Measurements from ENCODE around the gene ZNF689.
A peak's percentile ranks its signal among the peaks of the same experiment; 100 is the strongest.
"Not testable (repeated sequence)": the region's sequence is repeated elsewhere in the genome, so short reads cannot be mapped to it uniquely, and the experiment has no call there.

The ZNF689 gene

GRCh38 chr16:30609926-30610839 is at the start of gene ZNF689:
ZNF689 (minus strand) TSS chr16:30610389; CDS start chr16:30610041, 348 bp downstream.
- peak; percentile 97 for DNase-seq (ENCODE audit: low read depth, low spot score)

- DNase-seq (ENCODE audit: low read depth, low spot score) = peak; percentile 96
Observed at GRCh38 chr16:30658731-30659506, 48.7 kb upstream of the ZNF689 start.

DNA sequence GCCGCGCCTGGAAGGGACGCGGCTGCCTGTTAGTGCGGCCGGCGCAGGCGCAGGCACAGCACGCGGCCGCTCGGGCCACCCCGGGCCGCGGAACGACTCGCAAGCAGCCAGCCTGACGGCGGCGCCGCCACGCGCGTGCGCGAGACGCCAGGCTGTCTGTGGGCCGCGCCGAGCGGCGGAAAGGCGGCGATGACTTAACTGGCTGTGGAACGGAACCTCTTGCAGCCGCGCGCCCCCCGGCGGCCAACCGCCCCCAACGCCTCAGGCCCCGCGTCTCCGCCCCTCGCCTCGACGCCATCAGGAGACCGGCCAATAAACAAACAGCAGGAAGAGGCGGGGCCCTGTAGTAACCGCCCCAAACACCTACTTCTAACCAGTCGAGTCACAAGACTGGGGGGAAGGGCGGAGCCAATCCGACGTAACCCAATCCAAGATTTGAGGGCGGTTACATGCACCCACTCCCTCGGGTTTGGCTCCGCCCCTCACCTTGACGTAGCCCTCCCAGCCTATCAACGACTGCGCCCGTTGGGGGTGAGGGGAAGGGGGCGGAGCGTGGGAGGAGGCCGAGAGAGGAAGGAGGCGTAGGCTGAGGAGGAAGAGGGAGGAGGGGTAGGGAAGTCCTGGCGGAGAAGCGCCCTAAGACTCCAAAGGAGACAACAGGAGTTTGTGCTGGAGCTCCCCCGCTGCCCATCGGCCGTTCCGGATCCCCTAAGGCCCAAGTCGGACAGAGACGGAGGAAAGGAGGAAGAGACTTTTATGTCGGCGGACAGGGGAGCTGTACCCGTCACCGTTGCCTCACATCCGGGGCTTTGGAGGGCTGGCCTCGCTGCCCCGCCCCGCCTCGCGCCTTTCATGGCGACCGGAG is 47.9 kb upstream of the ZNF689 start, which contains the start of gene FBRS:
Gene FBRS (plus strand): TSS at position 566 of the 865 bp plus-strand sequence. CDS start 1,088 bp downstream, outside the sequence.
- peak; percentile 99 for DNase-seq (ENCODE audit: low read depth, low spot score)

DNA sequence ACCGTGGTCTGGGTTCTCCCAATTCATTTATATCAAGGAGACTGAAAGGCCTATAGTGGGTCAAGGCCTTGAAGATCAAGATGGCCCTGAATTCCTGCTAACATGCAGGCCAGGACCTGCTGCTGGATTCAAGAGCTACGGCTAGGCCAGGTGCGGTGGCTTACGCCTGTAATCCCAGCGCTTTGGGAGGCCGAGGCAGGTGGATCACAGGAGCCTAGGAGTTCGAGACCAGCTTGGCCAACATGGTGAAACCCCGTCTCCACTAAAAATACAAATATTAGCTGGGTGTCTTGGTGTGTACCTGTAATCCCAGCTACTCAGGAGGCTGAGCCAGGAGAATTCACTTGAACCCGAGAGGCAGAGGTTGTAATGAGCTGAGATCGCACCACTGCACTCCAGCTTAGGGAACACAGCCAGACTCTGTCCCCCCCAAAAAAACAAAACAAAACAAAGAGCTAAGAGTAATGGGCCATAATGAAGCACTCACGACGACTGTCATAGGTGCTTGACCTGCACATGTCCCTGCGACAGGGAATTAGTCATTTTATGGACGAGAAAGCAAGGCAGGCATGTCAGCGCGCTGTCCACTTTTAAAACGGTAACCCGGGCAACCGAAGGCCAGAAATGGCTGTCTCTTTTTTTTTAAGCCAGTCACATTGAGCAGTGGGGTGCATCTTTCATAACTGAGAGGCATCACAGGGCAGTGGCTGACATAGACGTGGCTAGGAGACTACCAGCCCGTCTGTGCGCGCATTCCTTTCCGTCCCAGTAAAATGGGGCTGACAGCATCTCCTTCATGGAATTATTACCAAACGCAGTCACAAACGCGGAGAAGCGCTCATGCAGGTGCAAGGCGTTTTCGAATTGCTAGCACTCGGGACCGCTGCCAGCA is 47.0 kb upstream of the ZNF689 start:
- DNase-seq (ENCODE audit: low read depth, low spot score) = no peak

- DNase-seq (ENCODE audit: low read depth, low spot score) = no peak
Observed at GRCh38 chr16:30656388-30656787, 46.2 kb upstream of the ZNF689 start.

- no peak for DNase-seq (ENCODE audit: low read depth, low spot score)
Observed at GRCh38 chr16:30655815-30656347, 45.7 kb upstream of the ZNF689 start.

DNA sequence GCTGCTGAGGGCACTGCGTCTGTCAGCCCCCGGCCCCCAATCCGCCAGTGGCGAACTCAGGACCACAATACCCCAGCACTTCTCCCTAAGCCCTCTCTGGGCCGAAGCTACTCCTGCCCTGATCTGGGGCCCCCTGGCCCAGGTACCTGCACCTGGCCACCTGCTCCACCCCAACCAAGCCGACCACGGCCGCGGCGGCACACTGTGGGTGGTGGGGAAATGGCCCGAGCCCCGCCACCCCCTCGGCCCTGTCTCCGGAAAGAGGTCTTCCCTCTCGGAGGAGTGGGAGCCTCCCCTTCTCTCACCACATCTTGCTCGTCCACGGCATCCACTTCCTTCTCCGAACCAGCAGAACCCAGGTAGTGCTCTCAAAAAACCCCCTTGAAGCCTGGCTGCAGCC is 44.7 kb upstream of the ZNF689 start:
- DNase-seq (ENCODE audit: low read depth, low spot score) = no peak

- no peak for DNase-seq (ENCODE audit: low read depth, low spot score)
Observed at GRCh38 chr16:30652718-30653117, 42.5 kb upstream of the ZNF689 start.

DNA sequence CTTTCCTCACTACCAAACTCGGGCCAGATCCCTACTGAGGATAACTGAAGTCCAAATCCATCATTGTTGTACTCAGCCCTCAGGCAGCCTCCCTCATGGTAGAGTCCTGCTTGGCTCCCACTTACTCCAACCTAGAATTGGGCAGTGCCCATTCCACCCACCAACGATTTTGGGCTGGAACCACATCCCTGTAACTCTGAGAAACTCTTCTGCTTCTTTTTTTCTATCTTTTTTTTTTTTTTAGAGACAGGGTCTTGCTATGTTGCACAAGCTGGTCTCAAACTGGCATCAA is 41.8 kb upstream of the ZNF689 start:
- DNase-seq (ENCODE audit: low read depth, low spot score) = no peak

DNA sequence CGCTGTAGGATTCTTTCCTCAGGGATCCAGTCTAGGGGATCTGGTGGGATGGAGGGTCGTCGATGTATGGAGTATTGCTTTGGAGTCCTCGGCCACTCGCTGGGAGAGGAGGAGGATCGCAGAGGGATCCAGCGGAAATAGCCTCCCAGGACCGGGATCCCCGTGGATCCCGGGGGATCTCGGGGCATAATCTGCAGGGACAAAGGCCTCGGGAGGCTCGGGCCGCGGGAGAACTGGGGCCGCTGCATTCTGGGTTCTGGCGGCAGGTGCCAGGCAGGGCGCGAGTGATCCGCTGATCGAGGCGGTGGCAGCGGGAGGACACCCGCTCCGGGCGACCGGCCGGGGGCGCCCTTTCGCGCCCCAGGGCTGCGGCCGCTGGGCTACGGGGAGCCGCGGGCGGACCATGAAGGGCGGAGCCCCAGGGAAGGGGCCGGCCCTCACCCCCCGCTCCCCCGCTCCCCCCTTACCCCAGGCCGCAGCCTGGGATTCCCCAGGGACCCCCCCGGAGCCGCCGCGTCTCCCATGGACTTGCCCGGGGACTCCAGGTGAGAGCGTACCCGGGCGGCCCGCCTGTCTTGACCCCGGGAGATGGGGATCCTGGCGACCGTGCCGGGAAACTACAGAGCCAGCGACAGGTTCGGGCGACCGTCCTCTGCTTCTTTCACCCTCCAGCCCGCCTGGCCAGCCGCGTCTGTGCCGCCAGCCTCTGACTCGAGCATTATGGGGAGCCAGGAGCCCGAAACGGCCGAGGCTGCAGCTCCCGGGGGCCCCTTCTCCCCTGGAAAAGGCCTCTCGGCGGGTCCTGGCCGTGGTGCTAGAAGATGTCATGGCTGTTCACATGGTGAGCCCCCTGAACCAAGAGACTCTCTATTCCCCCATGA is 41.2 kb upstream of the ZNF689 start:
- DNase-seq (ENCODE audit: low read depth, low spot score) = no peak

- peak; percentile 99 for DNase-seq (ENCODE audit: low read depth, low spot score)
Observed at GRCh38 chr16:30650369-30651123, 40.4 kb upstream of the ZNF689 start, which contains the start of gene PRR14. PRR14 (plus strand) TSS chr16:30650960; CDS start chr16:30651646, 686 bp downstream.

- no peak for DNase-seq (ENCODE audit: low read depth, low spot score)
Observed at GRCh38 chr16:30649725-30650368, 39.7 kb upstream of the ZNF689 start.

GRCh38 chr16:30647274-30647571 is 37.0 kb upstream of the ZNF689 start:
- no peak for DNase-seq (ENCODE audit: low read depth, low spot score)

DNA sequence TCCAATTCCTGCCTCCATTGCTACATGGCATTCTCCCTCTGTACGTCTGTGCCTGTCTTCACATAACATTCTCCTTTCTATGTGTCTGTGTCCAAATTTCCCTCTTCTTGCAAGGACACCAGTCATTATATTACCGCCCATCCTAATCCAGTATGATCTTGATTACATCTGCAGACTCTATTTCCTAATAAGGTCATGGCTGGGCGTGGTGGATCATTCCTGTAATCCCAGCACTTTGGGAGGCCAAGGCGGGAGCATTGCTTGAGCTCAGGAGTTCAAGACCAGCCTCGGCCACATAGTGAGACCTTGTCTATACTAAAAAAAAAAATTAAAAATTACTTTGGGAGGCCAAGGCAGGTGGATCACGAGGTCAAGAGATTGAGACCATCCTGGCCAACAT is 35.5 kb upstream of the ZNF689 start:
- DNase-seq (ENCODE audit: low read depth, low spot score) = no peak

DNA sequence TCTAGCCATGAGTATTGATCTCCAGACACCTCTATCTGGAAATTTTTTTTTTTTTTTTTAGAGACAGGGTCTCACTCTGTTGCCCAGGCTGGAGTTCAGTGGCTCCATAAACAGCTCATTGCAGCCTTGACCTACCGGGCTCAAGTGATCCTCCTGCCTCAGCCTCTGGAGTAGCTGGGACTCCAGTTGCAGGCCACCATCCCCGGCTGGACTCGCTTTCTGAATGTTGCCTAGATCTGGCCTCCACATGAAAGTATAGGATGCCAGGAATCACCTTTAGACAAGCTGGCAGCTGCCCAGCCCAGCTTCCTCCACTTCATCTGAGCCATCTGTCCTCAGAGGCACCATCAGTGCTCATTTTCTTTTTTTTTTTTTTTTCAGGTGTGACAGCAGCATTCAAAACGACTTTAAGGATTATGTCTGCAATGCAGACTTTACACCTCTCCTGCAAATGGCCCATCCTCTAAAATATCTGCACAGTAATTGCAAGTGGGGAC is 34.2 kb upstream of the ZNF689 start:
- DNase-seq (ENCODE audit: low read depth, low spot score) = no peak

GRCh38 chr16:30641378-30641982 is 31.3 kb upstream of the ZNF689 start:
- DNase-seq (ENCODE audit: low read depth, low spot score) = no peak

DNA sequence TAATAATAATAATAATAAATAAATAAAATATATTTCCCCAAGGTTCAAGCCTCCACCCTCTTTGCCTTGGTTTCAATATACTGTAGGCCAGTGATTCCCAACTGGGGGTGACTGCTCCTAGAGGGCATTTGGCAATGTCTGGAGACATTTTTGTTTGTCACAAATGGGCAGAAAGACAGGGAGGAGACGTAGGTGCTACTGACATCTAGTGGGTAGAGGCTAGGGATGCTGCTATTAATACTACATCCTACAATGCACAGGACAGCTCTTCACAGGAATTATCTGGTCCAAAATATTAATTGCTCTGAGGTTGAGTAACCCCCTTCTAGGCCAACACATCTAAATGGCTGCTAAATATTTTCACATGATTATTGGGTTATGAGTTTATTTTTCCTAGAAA is 27.8 kb upstream of the ZNF689 start:
- DNase-seq (ENCODE audit: low read depth, low spot score) = no peak

DNA sequence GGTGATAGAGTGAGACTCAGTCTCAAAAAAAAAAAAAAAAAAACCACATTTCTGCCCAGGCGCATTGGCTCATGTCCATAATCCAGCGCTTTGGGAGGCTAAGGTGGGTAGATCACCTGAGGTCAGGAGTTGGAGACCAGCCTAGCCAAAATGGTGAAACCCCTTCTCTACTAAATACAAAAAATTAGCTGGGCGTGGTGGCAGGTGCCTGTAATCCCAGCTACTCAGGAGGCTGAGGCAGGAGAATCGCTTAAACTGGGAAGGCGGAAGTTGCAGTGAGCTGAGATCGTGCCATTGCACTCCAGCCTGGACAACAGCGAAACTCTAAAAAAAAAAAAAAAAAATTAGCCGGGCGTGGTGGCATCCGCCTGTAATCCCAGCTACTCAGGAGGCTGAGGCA is 26.9 kb upstream of the ZNF689 start:
- not testable (repeated sequence) for DNase-seq (ENCODE audit: low read depth, low spot score)
